Stimulated activated CD8-positive, alpha-beta memory T cell treated with anti-CD3 and anti-CD28 coated beads, Interleukin-12 subunit alpha, Interleukin-12 subunit beta, amount 100 ng/mL, for 24 hours (primary cell): ENCODE results near the gene UNC5B.

Experiments used
- DNase-seq: peaks from one replicate; pipeline ENCODE4 v3.0.0-alpha.2; 2020; ENCODE audit errors: extremely low read depth

The UNC5B gene

GRCh38 chr10:71223347-71224058, 11.1 kb downstream of the UNC5B start:
- DNase-seq, result no peak

GRCh38 chr10:71225291-71226058, 13.1 kb downstream of the UNC5B start:
- DNase-seq, result no peak

GRCh38 chr10:71228875-71229675, 16.7 kb downstream of the UNC5B start:
- DNase-seq, result no peak

- no peak for DNase-seq
These were observed 17.6 kb downstream of the UNC5B start for GRCh38 chr10:71229726-71230655.

GRCh38 chr10:71230656-71231025, 18.3 kb downstream of the UNC5B start:
- no peak for DNase-seq

- no peak for DNase-seq
These were observed 18.8 kb downstream of the UNC5B start for GRCh38 chr10:71231206-71231605.

- no peak for DNase-seq
These were observed 20.0 kb downstream of the UNC5B start for GRCh38 chr10:71232089-71232998.

GRCh38 chr10:71233482-71233892, 21.1 kb downstream of the UNC5B start:
- no peak for DNase-seq

- DNase-seq, result no peak
These were observed 21.9 kb downstream of the UNC5B start for GRCh38 chr10:71234004-71234894.

GRCh38 chr10:71234970-71235685, 22.8 kb downstream of the UNC5B start:
- DNase-seq, result no peak

GRCh38 chr10:71235808-71236207, 23.4 kb downstream of the UNC5B start:
- DNase-seq, result no peak

GRCh38 chr10:71236286-71236685, 23.9 kb downstream of the UNC5B start:
- no peak for DNase-seq

GRCh38 chr10:71236822-71237682, 24.7 kb downstream of the UNC5B start:
- no peak for DNase-seq

GRCh38 chr10:71237843-71238623, 25.7 kb downstream of the UNC5B start:
- DNase-seq, result no peak

GRCh38 chr10:71238626-71239025, 26.3 kb downstream of the UNC5B start:
- DNase-seq, result no peak

GRCh38 chr10:71239131-71239915, 27.0 kb downstream of the UNC5B start:
- DNase-seq, result no peak
